KG1 (cell line): ENCODE measurements around the gene CTNNAL1.
A peak's percentile ranks its signal among the peaks of the same experiment; 100 is the strongest.

ENCODE experiments used
- DNase-seq: peaks from one replicate; lab custom pipeline; 2025; lab: John Stamatoyannopoulos, UW

Gene CTNNAL1

DNA sequence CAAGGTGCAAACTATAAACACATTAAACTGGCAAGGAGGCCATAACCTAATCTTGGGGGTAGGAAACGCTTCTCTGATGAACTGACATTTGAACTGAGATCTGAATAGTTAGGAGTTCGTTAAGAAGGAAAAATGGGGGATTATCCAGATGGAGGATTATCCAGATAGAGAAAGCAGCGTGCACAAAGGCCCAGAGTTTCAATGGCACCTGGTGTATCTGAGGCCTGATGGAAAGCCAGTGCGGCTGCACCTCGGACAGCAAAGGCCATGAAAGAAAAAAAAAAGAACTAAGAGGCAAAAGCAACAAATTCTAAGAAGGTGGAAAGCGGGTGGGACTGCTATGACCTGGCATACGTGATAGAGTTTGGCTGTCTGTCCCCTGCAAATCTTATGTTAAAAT, 13.0 kb upstream of the CTNNAL1 start:
- no peak for DNase-seq

DNA sequence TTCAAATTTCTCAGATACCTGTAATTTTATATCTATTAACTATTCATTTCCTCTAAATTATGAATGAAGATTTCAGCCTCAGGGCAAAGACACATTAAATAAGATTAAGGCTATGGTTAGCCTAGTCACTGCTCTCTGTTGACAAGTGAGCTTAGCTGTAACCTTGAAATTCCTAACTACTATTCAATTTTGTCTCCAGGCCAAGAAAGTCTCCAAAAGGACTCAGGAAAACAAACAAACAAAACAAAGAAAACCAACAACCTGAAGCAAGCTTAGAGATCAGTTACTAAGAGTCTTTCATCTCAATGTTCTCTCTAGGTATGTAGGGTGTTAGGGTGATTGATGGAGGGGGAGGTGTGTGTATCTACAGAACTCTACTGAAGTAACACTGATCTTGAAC, 9.6 kb upstream of the CTNNAL1 start:
- no peak for DNase-seq

DNA sequence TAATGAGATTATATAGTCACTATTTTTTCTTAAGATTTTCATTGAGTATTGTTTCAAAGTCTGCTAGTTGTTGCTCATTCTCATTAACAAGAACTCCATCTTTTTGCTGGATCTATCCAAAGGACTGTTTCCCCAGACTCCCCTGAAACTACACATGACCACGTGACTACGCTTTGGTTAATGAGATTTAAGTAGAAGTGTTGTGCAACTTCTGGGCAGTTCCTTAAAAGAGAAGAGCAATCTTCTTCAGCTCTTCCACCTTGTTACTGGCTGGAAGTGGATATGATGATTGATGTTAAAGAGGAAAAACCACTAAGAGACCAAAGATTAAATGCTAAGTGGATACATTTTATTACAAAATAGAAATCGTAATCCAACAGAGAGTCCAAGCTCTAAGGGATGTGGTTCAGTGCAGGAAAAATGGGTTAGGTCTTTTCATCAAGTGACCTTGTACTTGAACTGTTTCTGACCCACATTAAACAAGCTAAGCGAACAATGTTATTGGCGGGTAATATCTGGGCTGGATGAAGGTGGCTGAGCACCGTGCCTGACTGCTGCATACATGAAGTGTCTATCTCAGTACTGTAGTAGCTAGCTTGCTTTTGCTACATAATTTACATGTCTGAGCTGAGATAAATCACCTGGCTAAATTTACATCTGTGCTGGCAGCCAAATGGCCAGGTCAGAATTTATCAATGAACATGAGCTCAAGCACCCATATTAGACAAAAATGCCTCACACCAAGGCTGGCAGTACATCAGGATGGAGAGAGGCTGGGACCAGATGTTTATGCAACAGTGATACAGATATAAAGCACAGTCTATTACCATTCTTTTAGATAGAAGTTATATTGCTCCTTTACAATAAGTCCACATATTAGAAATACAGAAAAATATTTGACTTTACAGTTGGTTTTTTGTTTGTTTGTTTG, 7.5 kb upstream of the CTNNAL1 start:
- DNase-seq, result no peak

DNA sequence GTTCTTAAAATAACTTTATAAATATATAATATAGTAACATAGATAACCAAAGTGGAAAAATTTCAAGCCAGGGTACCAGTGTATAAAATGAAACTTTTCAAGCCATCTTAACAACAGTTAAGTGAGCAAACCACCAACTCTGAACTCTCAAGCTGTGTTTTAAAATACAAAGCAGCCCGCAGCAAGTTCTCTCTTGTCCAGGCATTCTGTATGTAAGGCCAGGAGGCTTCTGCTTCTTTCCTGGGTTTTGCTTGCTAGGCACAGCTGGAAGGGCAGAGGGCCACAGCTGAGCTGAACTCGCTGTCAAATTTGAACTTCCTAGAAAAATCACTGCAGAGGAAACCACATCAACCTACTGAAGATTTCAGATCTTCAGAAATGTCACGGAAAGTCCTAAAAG, 6.8 kb upstream of the CTNNAL1 start:
- no peak for DNase-seq

DNA sequence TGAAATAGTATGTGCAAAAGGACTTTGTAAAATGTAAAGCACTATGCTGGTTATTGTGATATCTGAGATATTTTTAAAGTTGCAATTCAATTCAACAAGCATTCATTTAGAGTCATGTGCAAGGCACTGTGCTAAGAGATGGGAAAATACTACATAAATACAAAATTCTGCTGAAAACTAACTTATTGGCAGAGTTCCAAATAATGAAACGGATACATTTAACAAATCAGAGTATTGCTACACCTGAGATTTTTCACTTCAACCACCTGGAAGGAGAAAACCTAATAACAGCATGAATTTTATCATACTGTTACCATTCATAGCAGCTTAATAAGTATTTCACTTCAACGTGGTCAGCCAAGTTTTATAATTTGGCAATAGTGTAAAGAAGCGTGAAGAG, 6.1 kb upstream of the CTNNAL1 start:
- DNase-seq, result no peak

DNA sequence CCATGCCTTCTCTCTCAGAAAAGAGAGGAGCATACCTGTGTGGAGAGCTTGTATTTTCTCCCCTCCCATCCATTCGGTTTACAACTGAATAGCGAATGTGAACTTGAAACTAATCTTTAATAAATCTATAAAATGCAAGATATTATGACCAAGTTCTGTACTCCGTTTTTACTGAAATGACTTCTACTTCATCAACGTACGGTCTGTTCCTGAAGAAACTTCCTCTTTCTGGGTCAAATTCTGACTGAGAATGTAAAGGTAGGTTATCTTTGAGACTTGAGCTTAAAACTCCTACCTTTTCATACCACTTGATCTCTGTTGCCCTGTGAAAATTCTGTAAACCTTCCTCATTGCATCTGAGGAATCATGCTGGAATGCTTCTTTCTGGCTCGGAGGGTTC, 4.2 kb upstream of the CTNNAL1 start:
- DNase-seq, result no peak

DNA sequence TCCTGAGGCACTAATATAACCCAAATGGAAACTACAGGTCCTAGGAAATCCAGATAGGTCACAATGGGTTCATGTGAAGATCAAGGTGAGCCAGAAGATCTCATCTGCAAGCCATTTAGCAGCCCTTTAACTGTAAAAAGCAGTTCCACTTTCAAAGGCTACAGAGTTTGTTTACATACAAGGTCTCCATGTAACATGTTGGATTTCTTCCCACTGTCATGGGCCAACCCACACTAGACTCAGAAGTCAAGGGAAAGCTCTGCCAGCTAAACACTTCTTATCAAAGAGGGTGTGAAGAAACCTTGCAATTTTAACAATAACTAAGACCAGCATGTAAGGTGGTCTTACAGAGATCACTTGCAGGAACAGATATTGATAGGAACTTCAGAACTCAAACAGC, 3.8 kb upstream of the CTNNAL1 start:
- no peak for DNase-seq

DNA sequence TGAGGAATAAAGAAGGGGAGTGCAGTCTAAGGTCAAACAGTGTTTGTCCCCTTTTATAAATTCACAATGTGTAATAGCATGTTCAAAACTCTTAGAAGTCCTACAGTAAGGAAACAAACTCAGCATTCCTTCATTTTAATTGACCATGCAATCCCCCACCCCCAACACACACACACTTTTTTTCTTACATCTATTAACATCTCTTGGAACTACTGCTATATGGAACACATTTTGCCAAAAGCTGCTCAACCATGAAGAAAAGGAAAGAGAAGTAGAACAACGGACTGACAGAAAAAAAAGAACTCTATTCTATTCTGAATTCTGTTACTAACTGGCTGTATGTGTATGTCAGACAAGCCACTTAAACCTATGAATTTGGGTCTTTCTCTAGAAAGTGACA, 2.8 kb upstream of the CTNNAL1 start:
- no peak for DNase-seq

DNA sequence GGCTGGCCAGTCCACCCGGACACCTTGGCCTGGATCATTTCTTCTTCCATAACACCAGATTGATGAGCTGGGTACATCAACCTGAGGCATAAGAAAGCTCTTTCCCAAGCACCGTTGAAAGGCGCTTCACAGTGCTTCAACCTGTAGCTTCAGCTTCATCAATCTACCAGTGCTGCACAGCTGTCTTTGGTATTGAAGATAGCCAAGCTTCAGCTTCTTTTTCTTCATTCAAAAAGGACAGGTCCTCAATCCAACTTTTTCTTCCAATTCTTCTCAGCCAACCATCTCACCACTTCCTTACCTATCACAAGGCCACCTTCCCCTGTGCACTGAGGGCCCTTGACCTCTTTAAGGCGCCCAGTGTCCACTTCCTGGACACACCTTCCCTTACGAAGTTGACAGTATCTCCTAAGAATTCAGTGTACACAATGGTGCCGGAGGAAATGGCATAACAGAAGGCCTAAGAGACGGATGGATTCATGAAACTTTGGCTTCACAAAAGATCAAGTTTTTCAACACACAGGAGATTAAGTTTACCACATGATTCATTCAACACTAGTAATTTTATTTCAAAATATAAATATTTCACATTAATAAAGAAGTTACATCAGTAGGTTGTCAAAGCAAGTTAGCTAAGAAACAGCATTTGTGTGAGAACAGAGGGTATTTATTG, 1.4 kb upstream of the CTNNAL1 start:
- DNase-seq, result no peak

DNA sequence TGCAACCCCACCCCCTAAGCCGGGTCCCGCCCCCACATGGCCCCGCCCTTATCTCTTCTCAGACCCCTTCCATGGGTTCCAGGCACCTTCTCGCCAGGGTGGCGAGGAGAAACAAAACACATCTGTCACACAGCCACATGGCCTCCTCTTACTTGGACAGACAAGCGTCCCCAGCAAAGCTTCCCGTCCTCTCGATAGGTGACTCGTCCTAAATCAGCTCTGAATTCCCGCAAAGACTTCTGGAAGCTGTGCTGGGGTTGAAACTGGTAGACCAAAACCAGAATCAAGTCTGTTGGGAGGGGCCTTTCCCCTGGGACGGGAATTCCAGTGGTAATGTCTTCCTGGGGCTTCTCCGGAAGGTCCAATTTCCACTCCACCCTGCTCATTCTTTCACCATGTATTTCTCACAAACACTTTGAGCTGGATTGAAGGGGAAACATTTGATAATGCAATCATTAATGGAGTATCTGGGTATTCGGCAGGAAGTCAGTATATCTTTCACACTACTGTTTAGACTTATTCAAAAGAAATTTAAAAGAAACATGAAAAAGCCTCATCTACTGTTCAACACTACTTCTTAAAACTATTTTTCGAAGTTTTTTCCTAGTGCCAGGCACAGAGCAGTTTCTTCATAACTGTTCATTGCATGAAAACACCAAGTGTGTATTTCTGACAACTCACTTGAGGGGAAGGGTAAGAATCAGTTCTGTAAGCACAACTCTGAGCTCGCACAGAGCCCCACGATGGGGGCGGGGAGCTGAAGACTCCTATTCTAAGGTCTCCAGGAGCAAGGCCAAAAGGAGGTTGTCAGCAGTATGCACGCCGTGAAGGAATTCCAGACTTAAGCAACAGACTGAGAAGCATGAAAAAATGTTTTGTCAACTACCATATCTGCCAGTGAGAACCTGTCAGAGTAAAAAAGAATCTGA, 644 bp upstream of the CTNNAL1 start:
- no peak for DNase-seq

DNA sequence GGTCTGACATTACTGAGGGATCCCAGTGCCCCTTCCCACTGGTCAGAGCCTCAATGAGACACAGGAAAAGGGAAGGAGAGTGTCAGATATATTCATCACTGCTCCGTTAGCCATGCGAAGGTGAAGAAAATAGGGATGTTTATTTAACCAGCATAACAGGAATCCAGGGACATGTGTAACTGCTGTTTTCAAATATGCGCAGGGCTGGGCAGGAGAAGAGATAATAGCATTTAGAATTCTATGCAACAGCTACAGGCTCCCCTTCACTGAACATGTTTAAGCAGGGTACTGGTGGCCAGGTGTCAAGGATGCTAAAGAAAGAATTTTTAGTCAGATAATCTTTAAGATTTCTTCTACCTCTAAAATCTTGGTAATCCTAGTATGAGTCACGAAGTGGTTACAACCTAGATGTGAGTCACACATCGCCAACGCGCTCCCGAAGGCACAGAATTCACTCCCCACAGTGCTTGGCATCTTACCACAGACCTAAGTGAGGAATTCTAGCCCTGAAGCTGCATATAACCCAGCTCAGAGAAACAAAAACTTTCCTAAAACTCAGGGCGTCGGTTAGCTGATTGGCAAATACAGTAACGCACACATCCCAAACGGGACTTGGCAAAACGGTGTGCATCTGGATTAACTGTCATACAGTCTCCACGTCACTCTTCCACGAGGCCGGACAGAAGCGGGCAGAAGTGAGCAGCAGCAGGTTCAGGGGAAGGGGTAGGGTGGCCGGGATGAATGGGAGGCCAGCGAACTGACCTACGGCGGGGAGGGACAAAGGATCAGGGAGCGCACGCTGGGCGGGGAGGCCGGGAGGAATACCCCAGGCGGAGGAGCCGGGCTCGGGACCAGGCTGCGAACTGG, 1.1 kb downstream of the CTNNAL1 start:
- no peak for DNase-seq

DNA sequence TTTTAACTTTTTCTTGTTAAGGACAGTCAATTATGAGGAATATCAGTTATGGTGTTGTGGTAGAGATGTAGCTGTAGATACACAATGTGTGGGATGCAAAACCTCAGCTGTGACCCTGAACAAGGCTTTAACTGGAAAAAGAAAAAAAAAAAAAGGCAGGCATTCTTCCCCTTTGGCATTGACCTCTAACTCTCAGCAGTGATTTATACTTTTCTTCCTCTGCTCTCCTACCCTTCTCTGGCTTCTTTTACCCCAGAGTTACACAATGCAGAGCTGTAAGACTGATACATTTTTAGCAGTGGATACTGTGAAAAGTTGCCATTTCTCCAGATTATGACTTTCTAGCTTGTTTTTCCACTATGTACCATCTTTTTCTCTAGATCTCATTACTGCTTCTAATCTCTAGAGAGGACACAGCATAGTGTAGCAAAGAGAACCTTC, 2.0 kb downstream of the CTNNAL1 start:
- no peak for DNase-seq

DNA sequence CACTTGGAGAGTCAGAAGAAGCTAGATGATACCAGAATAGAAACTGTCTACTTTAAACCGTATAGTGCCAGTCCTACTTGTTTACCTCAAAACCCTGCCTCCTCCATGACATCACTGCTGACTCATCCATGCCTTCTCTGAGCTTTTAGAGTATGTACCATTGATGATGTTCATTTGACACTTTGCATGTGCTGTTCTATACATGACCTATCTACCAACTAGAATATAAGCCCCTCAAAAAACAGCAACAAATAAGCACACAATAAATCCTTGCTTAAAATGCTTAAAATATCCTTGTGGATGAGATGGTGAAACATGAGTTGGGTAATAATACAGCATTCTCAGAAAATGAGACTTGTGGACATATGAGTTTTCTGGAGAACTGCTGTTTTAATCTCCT, 2.6 kb downstream of the CTNNAL1 start:
- no peak for DNase-seq

DNA sequence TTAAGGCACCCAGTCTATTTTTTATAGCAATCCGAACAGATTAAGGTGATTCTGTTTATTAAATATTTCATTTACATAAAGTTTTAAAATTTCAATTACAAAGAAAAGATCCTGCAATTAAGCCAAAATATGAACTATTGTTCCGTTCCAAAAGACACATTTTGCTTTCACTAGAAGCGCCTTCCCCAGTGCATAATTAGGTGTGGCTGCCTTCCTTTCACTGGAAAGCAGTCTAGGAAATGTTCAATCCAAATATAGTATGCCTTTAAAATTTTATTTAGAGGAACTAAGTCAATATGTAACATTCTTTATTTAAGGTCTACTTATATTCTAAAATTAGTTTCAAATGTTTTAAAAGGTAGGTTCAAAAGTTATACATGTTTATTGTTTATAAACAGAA, 7.6 kb downstream of the CTNNAL1 start:
- no peak for DNase-seq

DNA sequence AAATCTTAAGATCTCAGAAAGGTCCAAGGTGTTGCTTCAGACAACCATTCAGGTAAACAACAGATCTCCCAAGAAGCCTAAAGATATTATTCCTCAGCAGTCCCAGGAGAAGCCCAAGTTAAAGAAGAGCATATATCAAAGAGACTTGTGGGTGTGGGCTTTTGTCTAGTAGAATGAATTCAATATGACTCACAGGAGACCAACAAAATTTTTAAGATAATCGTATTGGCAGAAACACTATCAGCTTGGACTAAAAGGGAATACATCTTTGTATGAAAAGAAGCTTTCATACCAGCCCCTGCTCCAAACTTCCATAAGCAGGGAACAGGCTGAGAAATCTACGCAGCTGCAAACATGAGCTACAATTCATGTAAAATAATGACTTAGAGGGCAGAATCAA, 10.2 kb downstream of the CTNNAL1 start:
- no peak for DNase-seq

DNA sequence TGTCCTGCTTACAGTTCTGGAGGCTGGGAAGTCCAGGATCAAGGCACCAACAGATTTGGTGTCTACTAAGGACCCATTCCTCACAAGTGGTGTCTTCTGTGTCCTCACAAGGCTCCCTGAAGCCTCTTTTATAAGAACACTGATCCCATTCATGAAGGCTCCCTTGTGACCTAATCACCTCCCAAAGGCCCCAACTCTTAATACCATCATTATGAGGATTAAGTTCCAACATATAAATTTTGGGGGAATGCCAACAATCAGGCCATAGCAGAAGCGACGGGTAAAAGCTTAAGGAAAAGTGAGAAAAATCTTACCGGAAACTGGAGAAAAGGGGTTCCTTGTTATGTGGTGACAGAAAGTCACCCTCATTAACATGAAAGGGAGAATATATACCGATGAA, 11.2 kb downstream of the CTNNAL1 start:
- DNase-seq, result no peak

DNA sequence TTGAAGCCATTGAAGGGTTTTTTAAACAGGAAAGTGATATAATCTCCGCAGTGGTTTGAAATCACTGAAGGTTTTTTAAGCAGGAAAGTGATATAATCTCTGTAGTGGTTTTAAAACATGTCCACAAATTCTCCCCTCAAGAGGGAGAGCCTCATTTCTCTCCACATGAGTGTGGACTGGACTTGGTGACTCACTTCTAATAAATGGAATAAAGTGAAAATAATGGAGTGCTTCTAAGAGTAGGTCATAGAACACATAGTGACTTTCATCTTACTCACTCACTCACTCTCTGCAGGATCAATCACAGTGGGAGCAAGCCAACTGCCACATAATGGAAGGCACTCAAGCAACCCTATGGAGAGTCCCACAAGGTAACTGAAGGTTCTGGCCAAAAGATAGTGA, 12.0 kb downstream of the CTNNAL1 start:
- DNase-seq, result no peak

DNA sequence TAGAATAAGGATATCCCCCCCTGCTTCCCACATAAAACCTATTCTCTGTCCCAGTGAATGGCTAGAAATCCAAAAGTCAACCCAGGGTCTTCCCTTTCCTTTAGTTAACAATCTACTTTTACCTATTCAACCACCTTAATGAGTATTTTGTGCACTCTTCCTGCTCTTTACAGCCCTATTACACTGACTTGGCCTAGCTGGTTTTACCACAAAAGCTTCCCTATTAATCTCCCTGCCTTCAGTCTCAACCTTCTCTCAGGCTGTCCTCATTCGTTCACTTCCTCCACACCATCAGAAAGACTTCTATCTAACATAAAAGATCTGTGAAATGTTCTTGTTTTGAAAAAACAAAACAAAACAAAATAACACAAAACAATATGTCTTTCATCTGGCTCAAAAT, 16.2 kb downstream of the CTNNAL1 start:
- no peak for DNase-seq

DNA sequence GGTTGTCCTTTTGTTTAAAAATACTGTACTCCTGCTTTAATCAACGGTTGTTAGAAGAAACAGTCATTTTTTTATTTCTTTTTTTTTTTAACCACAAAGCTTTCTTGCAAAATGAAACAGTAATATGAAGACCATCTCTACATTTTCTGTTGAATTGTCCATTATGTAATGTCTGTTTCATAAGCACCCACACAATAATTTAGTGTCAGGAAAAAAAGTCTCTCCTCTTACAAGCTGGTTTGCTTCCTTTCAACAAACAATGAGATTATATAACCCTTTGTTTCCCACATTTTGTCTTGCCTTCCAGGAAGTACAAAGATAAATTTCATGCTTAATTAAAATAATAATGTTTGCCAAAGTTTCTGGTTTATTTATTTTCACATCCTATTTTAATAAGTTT, 16.7 kb downstream of the CTNNAL1 start:
- no peak for DNase-seq

DNA sequence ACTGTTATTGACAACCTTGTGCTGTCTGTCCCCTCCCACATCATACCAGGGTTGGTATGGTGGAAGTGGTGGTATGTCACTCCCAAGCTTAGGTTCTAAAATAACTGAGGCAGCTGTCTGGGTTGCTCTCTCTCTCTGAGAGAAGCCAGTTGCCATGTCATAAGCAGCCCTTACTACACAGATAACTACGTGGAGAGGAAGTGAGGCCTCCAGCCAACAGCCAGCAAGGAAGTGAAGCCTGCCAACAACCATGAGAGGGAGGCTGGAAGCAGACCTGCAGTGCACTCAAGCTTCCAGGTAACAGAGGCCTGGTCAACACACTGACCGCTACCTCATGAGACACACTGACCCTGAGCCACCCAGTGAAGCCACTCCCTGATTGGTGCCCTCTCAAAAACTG, 18.6 kb downstream of the CTNNAL1 start:
- peak; percentile 32 for DNase-seq

DNA sequence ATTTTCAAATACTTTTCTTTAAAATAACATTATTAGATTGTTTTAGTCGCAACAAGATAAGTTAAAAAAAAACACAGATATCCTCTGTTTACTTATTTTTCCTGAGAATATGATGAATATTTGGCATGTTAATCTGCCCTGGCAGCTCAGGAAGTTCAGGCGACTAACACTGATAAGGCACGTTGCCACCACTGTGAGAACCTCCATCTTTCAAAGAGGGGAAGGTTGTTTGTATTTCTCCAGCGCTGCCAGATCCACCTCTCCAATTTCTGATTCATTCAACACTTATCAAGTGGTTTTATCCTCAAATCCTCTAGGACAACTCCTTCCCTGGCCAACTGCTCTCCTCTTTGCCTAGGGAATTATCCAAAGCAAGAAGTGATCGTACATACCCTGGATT, 21.8 kb downstream of the CTNNAL1 start:
- DNase-seq, result no peak

DNA sequence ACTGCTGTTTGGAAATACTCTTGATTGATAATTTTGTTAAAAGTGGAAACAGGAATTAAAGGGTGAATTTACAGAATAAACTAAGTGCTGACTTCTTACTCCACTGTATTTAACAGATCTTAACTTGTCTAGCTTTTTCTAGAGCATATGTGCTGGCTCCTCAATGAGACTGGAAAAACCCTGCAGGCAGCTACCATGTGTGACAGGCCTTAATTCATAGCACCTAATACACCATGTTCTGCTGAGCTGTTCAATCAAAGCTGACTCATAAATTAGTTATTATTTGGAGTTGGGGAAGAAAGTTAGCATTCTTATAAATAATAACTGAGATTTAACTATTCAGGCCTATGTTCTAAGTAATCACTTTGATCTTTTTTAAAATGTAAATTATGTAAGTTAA, 29.4 kb downstream of the CTNNAL1 start:
- no peak for DNase-seq
